Raji (cell line): ENCODE results near the gene DES.

Source experiments
- POLR2A ChIP-seq: IDR thresholded peaks from 2 replicates; pipeline ENCODE4 v1.6.1; 2011; ENCODE audit warnings: low read depth, low read length, control low read depth; ENCODE audit not compliant: insufficient read depth

DES gene

DNA sequence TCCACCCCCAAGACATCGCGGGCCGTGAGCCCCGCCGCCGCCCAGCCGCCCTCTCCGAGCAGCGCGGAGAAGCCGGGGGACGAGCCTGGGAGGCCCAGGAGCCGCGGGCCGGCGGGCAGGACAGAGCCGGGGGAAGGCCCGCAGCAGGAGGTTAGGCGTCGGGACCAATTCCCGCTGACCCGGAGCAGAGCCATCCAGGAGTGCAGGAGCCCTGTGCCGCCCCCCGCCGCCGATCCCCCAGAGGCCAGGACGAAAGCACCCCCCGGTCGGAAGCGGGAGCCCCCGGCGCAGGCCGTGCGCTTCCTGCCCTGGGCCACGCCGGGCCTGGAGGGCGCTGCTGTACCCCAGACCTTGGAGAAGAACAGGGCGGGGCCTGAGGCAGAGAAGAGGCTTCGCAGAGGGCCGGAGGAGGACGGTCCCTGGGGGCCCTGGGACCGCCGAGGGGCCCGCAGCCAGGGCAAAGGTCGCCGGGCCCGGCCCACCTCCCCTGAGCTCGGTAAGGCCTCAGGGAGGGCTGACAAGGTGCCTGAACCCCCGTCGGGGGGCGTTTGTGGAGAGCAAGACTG, 30.7 kb downstream of the DES start:
- no peak for TF ChIP-seq POLR2A

DNA sequence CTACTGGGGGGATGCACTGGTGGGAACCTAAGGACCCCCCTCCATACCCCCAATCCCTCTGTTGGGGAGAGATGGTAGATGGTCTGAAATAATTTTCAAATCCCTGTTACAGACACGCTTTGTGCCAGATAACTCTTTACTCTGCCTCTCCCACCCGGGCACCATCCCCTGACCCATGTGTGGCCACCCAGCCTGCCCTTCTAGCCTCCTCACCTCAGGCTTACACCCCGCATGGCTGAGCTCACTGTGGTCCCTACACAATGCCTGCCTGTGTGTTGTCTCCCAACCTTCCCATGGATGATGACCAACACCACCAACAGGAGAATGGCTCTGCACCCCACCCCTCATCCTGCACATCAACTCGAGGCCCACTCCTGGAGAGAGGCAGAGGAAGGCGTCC, 31.4 kb downstream of the DES start:
- no peak for TF ChIP-seq POLR2A

DNA sequence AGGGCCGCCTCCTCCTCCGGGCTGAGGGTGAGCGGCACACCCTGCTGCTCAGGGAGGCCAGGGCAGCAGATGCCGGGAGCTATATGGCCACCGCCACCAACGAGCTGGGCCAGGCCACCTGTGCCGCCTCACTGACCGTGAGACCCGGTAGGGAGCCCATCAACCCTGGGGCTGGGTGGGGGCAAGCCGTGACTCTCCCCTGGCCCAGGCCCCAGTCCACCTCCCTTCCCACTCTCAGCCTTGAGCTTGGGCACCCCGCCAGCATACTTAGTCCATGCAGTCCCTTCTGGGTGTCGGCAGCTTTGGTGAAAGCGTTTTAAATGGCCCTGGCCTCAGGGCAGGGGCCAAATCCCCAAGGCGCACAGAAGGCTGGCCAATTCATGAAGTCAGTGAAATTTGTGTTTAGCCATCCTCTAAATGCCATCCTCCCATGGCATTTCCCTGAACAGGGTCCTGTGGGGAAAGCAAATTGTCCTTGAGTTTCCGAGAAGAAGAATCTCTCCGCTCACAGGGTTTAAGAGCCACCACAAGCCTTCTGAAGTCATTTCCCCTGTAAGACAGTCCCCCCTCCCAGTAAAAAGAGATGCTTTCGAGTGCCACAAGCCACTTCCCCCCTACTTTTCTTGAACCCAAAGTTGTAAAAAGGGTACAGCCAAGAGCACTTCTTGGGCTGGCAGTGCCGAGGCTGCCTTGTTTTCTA, 33.6 kb downstream of the DES start:
- no peak for TF ChIP-seq POLR2A

DNA sequence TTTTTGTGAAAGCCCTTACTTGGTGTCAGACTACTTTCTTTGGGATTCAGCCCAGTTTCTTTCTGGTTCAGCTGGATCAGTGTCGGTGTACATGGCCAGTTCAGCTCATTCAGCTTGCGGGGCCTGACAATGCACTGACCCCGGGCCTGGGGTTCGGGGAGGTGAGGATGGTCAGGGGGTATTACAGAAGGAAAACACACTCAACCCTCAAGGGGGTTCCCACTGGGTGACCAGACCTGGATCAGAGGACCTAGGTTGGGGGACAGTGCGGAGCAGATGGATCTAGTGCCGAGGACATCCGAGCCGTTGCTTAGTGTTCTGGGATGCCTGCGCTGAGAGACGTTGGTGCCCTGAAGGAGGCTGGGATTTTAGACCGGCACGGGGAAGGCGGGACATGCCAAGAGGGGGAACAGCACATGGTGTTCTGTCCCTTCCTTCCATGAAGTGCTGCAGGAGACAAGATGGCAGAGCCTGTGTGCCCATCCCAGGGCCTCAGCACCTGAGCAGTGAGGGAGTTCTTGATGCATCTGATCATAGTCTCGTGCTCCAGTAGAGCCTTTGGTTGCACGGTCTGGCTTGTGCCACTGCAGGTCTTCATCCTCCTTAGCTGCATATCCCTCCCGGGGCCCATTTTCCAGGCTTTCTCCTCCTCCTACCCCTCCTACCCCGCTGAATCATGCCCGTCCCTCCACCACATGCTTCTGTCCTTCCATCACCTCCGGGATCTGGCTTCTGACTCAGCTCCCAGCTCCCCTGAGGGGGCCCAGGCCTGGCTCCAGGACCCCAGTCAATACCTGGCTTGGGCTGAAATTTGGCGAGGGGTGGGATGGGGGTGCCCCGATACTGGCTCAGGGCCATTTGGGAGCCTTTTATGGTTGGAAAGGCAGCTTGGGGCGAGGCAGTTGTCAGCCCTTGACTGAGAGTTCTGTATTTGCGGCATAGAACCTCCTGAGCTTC, 34.5 kb downstream of the DES start:
- no peak for TF ChIP-seq POLR2A

DNA sequence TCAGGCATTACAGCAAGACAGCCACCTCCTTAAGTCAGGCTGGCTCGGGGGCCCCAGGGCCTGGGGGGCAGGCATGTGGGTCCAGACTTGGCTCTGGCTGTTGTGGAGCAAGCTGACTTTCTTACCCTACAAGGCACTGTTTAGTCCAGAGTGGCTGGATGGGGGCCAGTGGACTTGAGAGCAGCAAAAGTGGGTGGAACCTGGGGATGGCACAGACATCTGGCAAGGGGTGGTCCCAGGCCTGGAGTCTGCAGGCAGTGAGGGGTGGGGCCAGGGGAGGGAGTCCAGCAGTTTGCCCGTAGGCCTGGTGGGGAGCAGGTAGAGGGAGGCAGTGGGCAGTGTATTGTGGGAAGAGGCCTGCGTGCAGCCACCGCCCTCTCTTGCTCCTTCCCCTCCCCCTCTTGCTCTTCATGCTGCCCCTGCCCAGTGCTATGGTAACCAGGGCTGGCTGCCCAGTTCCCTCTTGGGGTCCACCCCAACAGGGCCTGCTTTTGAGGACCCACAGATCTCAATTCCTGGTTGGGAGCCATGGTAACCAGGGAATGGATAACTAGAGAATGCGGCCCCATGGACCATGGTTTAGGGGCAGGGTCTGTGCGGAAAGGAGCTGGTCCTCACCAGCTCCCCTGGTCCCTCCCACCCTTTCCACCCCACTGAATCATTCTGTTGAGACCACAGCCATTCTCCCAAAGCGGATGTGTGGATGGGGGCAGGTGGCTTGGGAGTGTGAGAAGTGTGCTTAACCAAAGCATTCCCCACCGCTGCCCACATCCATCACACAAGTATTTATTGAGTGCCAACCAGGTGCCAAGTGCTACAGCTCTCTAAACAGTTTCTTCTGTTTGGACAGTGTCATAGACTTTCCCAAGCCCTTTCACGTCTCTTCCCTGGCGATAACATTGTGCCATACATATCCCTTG, 35.8 kb downstream of the DES start:
- no peak for TF ChIP-seq POLR2A

DNA sequence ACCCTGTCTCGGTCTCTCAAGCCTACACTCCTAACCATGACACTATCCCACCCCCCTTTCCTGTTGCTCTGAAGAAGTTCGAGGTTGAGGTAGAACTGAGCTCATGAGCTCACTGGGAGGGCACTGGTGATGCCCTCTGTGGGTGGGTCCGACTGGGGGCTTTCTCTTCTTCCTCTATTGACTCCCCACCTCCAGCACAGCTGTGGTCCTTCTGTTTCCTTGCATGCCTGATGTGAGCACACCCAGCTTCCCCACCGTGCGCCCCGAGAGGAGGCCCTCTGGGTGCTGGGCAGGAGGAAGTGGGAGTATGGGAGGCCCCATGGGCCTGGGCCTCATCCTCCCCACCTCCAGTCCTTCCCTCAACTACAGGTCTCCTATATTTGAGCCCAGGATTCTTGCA, 37.4 kb downstream of the DES start:
- TF ChIP-seq POLR2A: no peak

DNA sequence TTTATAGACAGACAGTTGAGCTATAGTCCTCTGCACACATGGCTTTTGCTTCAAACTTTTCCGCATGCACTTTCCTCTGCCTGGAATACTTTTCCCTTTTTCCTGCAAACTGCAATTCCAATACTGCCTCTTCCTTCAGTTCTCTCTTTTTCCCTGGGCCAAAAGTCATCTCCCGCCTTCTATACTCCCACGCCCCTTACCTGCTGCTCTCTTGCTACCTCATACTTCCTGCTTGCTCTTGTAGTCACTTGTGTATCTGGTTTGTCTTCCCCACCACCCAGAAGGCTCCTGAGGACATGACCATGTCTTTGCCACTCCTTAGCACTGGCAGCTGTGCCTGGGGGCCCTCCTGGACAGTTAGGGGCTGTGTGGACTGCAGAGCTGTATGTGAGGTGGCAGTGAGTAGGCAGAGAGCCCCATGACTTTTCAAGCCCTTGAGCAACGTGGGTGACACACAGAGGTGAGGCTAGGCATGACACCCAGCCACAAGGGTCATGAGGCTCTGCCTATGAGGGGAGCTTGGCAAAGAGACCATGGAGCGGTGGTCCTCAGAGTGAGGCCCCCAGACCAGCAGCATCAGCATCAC, 39.7 kb downstream of the DES start:
- no peak for TF ChIP-seq POLR2A

DNA sequence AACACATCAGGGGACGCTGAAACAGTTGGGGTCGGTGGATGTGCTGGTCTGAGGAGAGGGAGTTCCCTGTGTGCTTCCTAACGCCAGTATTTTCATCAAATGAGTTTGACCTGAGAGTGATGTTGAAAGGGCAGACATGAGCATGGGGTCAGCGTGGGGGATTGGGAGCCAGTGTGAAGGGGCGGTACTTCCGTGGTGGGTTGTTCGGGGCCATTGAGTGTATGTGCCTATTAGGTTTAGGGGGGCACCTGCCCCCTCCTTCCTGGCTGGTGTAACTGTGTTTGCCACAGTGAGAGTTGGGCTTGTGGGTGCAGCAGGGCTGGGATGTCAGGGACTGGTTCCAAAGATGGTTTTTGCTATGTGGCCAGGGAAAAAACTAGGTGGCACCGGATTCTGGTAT, 40.8 kb downstream of the DES start:
- no peak for TF ChIP-seq POLR2A

DNA sequence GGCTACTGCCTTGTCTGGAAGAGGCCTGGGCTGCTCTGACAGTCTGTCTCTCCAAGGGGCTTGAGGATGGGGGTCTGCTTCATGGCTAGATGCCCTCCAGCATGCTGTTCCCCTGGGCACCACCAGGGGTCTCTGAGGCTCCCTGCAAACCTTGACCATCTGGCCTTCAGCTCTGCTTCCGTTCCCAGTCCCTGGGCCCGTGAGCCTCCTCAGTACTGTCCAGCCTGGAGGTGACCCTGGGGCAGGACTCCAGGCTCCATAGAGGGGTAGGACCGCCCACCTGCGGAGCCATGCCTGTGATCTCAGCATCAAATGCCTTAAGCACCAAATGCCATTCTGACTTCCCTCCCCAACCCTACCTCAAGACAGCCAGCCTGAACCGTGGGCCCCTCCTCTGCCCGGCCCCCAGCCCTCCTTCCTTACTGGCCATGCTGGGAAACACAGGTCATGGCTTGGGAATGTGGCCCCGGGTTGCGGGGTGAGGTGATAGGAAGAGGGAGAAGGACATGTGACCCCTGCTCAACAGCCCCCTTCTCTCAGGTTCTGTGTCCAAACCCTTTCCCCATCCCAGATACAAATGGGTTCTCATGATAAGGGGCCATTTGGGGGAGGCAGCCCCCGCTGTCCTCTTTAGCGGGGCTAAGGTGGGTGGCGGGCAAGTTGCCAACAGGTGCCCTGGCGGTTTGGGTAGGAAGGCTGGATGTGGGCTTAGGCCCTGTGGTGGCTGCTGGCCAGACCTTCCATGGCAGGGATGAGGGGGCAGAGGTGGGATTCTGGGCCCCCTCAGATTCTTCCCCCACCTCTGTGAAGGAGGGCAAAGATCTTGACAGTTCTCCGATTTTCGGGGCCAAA, 41.5 kb downstream of the DES start:
- no peak for TF ChIP-seq POLR2A

DNA sequence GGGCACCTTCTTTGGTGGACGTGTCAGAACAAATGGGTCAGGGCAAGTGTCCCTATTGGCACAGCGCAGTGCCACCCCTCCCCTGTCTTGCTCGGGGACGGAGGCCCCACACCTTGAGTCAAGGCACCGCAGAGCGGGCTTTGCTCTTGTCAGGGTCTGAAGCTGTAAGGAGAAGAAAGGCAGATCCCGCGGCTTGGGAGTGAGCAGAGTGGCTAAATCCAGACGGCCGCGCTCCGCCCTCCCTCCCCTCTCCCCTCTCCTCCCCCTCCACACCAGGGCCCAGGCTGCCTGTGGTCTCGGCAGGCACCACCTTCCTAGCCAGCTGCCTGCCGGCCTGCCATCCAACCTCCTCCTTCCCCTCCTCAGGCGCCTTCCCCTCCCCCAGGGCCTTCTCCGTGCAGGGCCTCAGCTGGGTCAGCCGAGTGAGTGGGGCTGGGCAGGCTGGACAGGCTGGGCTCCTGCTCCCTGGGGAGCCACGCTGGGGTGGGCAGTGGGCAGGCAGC, 42.3 kb downstream of the DES start:
- no peak for TF ChIP-seq POLR2A

DNA sequence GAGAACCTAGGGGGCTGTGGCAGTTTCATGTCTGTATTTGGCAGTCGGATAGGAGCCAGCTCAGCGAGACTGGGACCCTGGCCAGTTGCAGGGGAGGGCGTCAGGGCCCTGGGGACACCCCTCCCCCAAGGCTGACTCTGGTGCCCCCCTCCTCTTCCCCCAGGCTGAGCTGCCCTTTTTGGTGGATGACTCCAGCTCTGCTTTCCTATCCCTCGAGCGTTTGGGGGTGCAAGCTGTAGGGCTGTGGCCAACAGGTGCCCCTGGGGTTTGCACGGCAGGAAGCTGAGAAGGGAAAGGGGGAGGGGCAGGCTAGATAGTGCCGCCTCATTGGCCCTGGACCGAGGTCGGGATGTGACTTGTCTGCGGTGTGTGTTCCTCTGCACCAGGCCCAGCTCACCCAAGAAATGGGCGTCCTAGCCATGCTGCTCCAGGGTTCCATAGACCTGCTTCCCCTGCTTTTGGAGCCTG, 42.9 kb downstream of the DES start:
- no peak for TF ChIP-seq POLR2A

DNA sequence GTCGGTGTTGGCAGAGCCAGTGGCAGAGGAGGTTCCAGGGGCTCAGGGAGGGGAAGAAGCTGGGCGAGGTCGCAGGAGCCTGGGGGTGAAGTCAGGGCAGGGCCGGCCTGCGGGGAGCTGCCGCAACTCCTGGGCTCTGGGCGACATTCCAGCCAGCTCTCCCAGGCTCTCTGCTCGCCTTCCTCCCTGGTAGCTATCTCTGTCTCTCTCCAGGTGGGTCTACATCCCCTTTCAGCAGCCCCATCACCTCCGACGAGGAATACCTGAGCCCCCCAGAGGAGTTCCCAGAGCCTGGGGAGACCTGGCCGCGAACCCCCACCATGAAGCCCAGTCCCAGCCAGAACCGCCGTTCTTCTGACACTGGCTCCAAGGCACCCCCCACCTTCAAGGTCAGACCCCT, 43.5 kb downstream of the DES start:
- TF ChIP-seq POLR2A: no peak

DNA sequence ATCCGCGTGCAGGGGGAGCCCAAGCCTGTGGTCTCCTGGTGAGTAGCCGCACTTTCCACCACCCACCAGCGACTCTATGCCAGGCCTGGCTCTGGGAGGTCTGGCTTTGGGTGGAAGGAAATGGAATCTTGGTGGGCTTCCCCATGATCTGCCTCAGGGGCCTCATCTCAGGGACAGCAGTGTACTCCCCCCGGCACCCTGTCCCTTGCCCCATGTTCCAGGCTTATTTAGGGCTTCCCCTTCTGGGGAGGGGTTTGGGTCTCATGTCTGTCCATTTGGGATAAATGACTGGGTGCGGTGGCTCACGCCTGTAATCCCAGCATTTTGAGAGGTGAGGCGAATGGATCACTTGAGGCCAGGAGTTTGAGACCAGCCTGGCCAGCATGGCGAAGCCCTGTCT, 44.2 kb downstream of the DES start:
- no peak for TF ChIP-seq POLR2A

DNA sequence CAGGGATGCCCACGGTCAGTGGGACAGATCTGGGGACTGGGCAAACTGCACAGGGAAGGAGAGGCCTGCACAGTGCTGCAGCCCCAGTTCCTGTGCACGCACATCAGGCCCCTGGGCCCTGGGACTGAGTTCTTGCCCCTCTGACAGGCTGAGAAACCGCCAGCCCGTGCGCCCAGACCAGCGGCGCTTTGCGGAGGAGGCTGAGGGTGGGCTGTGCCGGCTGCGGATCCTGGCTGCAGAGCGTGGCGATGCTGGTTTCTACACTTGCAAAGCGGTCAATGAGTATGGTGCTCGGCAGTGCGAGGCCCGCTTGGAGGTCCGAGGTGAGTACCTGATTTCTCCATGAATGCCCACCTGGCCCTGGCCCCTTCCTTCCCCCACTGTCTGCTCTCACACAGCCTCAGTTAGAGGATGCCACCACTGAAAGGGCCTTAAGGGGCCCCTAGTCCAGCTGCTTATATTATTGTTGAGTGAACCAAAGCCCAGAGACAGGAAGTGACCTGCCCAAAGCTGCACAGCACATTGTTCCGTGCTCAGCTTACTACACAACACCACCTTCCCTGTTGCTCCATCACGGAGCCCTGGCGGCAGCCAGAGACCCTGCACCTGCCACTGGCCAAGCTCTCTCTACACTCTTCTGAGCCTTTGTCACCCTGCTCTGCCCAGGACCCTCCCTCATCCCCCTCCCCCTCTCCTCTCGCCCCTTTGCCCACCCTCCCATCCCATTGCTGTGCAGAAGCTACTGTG, 46.3 kb downstream of the DES start:
- no peak for TF ChIP-seq POLR2A
